ENCODE results near the gene SERINC3.
"Not testable (repeated sequence)": the region's sequence is repeated elsewhere in the genome, so short reads cannot be mapped to it uniquely, and the experiment has no call there.

SERINC3 gene

GRCh38 chr20:44475694-44476560 lies 45.9 kb downstream of the SERINC3 start, which contains the start of gene TTPAL:
TSS of gene TTPAL (plus strand) at chr20:44475874. CDS start at chr20:44480000, 4,126 bp downstream.
- no peak; the same call in 1 of the 2 replicates for TF ChIP-seq CTCF (conservative IDR thresholded peaks at IDR 0.05)
- TF ChIP-seq ZFX (IDR thresholded peaks at IDR 0.05), result peak; percentile 46; the same call in 1 of the 2 replicates
- H3K27ac ChIP-seq, result peak within 1 kb of the TSS; percentile 83

- no peak for TF ChIP-seq ZFX (IDR thresholded peaks at IDR 0.05)
- TF ChIP-seq CTCF (conservative IDR thresholded peaks at IDR 0.05), result no peak
- H3K27ac ChIP-seq, result peak overlapping the region; percentile 83
Observed at GRCh38 chr20:44475372-44475693, 46.5 kb downstream of the SERINC3 start.

- not testable (repeated sequence) for H3K27ac ChIP-seq
Observed at GRCh38 chr20:44472283-44472682, 49.6 kb downstream of the SERINC3 start.

GRCh38 chr20:44471481-44471882 lies 50.4 kb downstream of the SERINC3 start:
- no peak overlapping the region for H3K27ac ChIP-seq
- TF ChIP-seq ZFX (IDR thresholded peaks at IDR 0.05) (no peak), CTCF (conservative IDR thresholded peaks at IDR 0.05) (peak; percentile 70)

GRCh38 chr20:44470327-44470726 lies 51.5 kb downstream of the SERINC3 start:
- H3K27ac ChIP-seq, result no peak overlapping the region
- TF ChIP-seq CTCF (conservative IDR thresholded peaks at IDR 0.05) (no peak), ZFX (IDR thresholded peaks at IDR 0.05) (no peak)

GRCh38 chr20:44468044-44468782 lies 53.7 kb downstream of the SERINC3 start:
- no peak for TF ChIP-seq CTCF (conservative IDR thresholded peaks at IDR 0.05)
- no peak for TF ChIP-seq ZFX (IDR thresholded peaks at IDR 0.05)
- H3K27ac ChIP-seq, result no peak overlapping the region

GRCh38 chr20:44467289-44467883 lies 54.5 kb downstream of the SERINC3 start:
- H3K27ac ChIP-seq, result no peak overlapping the region
- TF ChIP-seq CTCF (conservative IDR thresholded peaks at IDR 0.05), result no peak
- no peak for TF ChIP-seq ZFX (IDR thresholded peaks at IDR 0.05)
